ENCODE data around the gene SKAP1.

SKAP1 gene

DNA sequence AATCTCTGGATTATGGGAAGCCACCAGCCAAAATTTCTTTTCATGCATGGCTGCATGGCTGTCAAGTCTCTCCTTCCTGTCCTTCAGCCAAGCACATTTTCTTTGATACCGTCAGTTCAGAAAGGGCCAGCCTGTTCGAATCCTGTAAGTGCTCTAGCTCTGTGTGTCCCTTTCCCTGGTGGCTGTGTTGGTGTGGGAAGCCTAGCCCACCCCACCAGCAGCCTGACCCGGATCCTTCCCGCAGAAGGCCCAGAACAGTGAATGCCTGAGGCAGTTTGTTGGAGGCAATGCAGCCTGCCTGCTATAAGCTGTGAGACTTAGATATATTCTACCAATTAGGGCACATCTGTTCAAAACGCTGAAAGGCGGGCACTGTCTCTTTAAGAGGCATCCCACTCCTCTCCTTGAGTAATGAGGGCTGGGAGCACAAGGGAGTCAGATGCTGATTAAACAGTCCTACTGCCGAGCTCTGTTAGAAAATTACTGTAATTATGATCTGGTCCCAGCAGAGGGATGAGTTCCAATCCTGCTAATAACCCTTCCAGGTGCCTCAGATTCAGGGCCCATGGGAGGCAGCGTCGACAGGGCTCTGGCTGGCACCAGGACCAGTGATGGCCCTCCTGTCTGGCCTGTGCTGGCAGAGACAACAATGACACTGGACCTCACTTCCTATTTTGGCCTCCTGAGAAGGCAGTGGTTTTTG lies 304.0 kb downstream of the SKAP1 start:
- no peak for TF ChIP-seq JUND (IDR thresholded peaks at IDR 0.05; ENCODE audit: low read depth)
- in situ Hi-C loops (cut with HindIII; ENCODE audit: low pct_unique_long_range_greater_than_20kb, low sequenced_read_pairs): no loop called here

DNA sequence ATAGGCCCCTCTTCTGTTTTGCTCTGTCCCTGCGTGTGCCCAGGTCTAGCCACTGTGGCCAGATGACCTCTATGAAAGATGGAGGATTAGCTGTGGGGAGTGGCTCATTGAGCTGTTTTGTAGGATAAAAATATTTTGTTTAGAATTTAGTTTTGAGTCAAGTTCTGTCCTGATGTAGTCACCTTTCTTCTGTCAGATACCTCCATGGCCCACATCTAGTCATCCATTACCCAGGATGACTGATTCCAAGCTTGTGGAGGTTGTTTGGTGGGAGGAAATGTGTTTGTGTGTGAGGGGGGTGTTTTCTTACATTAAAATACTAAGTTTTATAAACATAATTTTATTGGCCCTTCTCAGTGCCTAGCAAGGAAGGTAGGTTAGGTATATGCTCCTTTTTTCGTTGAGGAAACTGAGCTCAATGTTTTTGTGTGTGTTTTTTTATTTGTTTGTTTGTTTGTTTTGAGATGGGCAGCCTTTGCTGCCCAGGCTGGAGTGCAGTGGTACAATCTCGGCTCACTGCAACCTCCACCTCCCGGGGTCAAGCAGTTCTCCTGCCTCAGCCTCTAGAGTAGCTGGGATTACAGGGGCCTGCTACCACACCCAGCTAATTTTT lies 306.1 kb downstream of the SKAP1 start:
- in situ Hi-C loops (cut with HindIII; ENCODE audit: low pct_unique_long_range_greater_than_20kb, low sequenced_read_pairs): no loop called here

More for the DNA sequence above, 304.0 kb downstream of the SKAP1 start:
- no peak for DNase-seq (ENCODE audit: low read depth in 1 of 2, low spot score in 1 of 2)

DNA sequence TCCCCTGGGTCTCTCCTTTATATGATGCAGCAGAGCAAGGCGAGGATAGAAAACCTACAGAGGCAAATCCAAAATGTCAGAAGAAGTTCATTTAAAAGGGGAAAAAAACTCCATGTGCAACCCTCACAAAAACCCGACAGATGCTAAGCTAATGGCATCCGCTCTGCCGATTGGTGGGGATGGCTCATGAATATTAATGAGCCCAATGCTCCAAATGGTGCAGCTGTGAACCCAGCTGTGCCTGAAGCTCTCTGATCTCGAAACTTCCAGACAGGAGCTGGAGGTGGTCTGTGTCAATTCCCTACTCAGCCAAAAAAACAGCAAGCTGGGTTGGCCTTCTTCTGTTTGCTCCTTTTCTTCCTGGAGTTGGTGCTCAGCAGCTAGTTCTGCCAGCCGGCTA lies 306.9 kb downstream of the SKAP1 start:
- DNase-seq (ENCODE audit: low read depth in 1 of 2, low spot score in 1 of 2): no peak
- no peak for TF ChIP-seq JUND (IDR thresholded peaks at IDR 0.05; ENCODE audit: low read depth)
- in situ Hi-C loops (cut with HindIII; ENCODE audit: low pct_unique_long_range_greater_than_20kb, low sequenced_read_pairs): no loop called here

More for the DNA sequence above, 306.1 kb downstream of the SKAP1 start:
- no peak for TF ChIP-seq JUND (IDR thresholded peaks at IDR 0.05; ENCODE audit: low read depth)
- no peak for DNase-seq (ENCODE audit: low read depth in 1 of 2, low spot score in 1 of 2)

DNA sequence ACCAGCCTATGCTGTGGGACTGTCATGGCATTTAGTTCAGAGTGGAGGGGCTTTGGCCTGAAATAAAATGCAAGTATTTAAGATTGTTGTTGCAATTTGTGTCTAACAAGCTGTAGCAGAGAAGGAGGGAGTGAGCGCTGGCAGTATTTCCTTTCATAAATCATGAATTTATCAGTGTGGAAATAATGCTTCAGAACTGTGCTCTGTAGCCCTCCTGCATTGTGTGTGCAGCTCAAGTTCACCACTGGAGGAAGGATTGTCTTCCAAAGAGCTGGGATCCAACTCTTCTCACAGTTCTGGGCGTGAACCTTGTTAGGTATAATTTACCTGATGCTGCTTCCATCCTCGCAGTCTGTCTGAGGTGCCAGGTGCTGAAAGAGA lies 307.4 kb downstream of the SKAP1 start:
- DNase-seq (ENCODE audit: low read depth in 1 of 2, low spot score in 1 of 2): no peak
- TF ChIP-seq JUND (IDR thresholded peaks at IDR 0.05; ENCODE audit: low read depth): no peak
- in situ Hi-C loops (cut with HindIII; ENCODE audit: low pct_unique_long_range_greater_than_20kb, low sequenced_read_pairs): no loop called here

DNA sequence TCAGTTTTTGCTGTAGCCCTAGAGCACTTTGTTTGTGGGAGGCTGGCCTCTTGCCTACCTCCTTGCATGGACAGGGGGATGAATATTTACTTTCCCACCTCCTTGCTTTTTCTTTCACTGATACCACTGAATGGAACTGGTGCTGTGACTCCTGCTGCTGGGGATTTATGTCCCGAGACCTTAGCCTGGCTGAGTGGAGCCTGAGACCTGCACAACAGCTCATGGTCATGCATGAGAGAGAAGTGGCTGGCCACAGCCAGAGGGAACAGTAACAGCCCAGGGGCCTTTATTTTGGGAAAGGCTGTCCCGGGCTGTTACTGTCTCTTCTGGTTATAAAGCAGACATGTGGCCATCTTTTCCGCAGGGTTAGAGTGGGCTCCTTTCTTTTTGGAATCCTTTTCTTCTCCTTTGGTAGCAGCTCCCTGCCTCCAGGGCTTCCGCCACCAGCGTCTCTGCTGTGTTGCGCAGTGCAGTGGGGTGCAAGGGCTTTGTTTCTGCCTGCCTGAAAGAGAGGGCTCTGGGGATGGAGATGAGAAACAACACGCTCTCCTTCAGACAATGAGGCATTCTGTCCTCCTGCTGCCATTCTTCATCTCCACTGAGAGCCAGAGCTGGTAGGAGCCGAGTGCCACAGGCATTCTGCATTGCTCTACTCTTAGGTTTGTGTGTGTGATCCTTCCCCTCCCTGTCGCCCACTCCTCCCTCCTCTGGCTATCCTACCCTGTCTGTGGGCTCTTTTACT lies 307.9 kb downstream of the SKAP1 start:
- no peak for TF ChIP-seq JUND (IDR thresholded peaks at IDR 0.05; ENCODE audit: low read depth)
- DNase-seq (ENCODE audit: low read depth in 1 of 2, low spot score in 1 of 2): no peak
- in situ Hi-C loops (cut with HindIII; ENCODE audit: low pct_unique_long_range_greater_than_20kb, low sequenced_read_pairs): no loop called here

DNA sequence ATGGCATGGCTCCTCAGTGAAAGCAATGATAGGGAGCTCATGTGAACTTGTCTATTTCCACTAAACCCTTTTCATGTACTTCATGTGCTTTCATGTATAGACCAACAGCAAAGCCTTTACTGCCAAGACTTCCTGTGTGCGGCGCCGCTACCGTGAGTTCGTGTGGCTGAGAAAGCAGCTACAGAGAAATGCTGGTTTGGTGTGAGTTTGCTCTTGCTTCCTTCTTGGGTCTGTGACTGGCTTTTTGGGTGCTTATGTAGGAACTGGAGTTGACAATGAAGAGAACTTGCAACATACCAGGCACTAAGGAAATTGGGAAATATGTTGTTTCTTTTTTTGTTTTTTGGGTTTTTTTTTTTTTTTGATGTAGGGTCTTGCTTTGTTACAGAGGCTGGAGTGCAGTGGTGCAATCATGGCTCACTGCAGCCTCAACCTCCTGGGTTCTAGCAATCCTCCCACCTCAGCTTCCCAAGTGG lies 316.8 kb downstream of the SKAP1 start:
- in situ Hi-C loops (cut with HindIII; ENCODE audit: low pct_unique_long_range_greater_than_20kb, low sequenced_read_pairs): no loop called here
- no peak for DNase-seq (ENCODE audit: low read depth in 1 of 2, low spot score in 1 of 2)
- TF ChIP-seq JUND (IDR thresholded peaks at IDR 0.05; ENCODE audit: low read depth): no peak

DNA sequence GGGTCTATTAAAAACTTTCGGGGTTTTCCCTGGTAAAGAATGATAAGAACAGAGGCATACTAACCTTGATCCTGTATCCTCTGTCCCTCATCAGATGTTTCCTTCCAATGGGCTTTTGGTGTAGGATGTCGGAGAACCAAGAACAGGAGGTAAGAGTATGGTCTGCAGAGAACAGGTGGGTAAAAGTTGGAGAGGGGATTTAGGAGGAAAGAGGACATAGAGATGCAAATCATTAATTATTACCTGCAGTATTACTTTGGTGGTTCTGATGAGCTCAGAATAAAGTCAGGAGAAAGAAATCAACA lies 318.1 kb downstream of the SKAP1 start:
- DNase-seq (ENCODE audit: low read depth in 1 of 2, low spot score in 1 of 2): no peak
- in situ Hi-C loops (cut with HindIII; ENCODE audit: low pct_unique_long_range_greater_than_20kb, low sequenced_read_pairs): no loop called here
- no peak for TF ChIP-seq JUND (IDR thresholded peaks at IDR 0.05; ENCODE audit: low read depth)

DNA sequence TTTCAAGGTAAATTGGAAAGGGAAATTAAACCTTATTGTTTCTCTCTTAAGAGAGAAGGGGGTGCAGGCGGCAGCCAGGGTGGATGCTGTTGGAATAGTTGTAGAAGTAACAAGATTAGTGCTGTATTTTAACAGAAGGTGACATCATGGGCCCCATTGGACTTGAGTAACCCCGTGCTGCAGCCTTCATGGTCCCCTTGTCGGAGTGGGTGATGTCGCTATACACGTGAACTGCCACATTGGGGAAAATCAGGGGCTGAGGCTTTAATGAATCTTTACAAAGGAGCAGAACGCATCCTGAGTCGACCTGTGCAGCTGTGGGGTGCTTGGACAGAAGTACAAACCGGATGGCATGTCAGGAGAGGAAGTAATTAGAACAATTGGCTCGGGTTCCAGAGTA lies 319.3 kb downstream of the SKAP1 start:
- no peak for TF ChIP-seq JUND (IDR thresholded peaks at IDR 0.05; ENCODE audit: low read depth)
- no peak for DNase-seq (ENCODE audit: low read depth in 1 of 2, low spot score in 1 of 2)
- in situ Hi-C loops (cut with HindIII; ENCODE audit: low pct_unique_long_range_greater_than_20kb, low sequenced_read_pairs): no loop called here

DNA sequence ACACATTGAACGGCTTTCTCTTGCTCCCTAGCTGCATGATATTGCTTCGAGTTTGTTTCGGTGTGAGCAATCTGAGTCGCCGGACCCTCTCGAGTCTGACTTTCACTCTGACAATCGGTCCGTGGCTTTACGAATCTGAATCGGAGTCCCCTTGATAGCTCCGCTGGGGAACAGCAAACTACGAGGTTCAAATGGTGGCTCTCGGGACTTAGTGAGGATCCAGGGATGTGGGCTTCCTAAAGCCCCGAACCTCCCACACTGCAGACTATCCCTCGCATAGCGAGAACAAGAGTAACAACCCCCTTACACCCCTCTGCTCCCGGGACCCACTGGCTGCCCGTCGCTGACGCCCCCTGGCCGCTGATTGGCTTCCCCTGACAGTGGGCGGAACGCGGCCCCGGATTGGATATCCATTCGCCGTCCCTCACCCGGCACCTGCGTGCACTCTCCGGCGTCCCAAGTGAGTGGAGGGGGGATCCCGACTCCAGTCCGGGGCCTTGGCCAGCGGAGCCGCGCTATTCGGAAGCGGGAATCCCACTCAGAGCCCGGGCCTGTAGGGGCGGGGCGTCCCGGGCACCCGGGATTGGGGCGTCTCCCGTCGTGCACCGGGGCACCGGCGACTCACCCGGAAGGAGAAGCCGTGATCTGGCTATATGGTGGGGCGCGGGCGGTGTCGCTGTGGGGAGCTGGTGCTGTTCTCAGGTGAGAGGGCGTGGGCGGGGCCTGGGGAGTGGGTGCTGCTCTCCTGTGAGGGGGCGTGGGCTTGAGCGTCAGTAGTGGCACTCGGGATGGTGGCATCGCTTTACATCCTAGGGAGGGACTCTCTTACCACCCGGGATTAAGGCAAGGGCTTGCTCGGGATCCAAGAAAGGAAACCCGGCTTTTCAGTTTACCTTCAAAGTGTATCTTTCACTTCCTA lies 322.6 kb downstream of the SKAP1 start, which contains the start of gene SNX11:
TSS of gene SNX11 (plus strand) at position 630 of the 919 bp plus-strand sequence. CDS start 4,278 bp downstream, outside the sequence.
- in situ Hi-C loops (cut with HindIII; ENCODE audit: low pct_unique_long_range_greater_than_20kb, low sequenced_read_pairs): no loop called here
- TF ChIP-seq JUND (IDR thresholded peaks at IDR 0.05; ENCODE audit: low read depth): no peak
- DNase-seq (ENCODE audit: low read depth in 1 of 2, low spot score in 1 of 2): peak; percentile 86 to 95

DNA sequence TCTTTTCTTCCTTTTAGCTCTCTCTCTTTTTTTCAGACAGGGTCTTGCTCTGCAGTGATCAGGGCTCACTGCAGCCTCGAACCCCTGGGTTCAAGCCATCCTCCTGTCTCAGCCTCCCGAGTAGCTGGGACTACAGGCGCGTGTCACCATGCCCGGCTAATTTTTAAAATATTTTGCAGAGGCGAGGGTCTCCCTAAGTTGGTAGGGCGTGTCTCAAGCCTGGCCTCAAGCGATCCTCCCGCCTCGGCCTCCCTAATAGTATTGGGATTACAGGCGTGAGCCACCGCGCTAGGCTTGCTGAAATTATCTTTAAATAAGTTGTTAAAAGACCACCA lies 323.2 kb downstream of the SKAP1 start:
- in situ Hi-C loops (cut with HindIII; ENCODE audit: low pct_unique_long_range_greater_than_20kb, low sequenced_read_pairs): no loop called here
- no peak for TF ChIP-seq JUND (IDR thresholded peaks at IDR 0.05; ENCODE audit: low read depth)
- DNase-seq (ENCODE audit: low read depth in 1 of 2, low spot score in 1 of 2): no peak

DNA sequence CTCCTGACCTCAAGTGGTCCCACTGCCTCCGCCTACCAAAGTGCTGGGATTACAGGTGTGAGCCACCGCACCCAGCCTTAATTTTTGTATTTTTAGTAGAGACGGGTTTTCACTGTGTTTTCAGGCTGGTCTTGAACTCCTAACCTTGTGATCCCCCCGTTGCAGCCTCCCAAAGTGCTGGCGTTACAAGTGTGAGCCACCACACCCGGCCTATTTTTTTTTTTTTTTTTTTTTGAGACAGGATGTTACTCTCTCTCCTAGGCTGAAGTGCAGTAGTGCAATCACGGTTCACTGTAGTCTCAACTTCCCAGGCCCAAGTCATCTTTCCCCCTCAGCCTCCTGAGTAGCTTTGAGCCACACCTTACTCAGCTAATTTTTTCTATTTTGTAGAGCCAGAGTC lies 325.6 kb downstream of the SKAP1 start:
- no peak for TF ChIP-seq JUND (IDR thresholded peaks at IDR 0.05; ENCODE audit: low read depth)
- DNase-seq (ENCODE audit: low read depth in 1 of 2, low spot score in 1 of 2): no peak
- in situ Hi-C loops (cut with HindIII; ENCODE audit: low pct_unique_long_range_greater_than_20kb, low sequenced_read_pairs): no loop called here

All from T47D (cell line).